Activated T-cell treated with anti-CD3 and anti-CD28 coated beads for 1 hour (primary cell): ENCODE data around the gene OR5L1.

Source experiments
- DNase-seq: peaks from one replicate; pipeline ENCODE4 v3.0.0-alpha.2; 2020; ENCODE audit warnings: low read depth

Gene OR5L1

GRCh38 chr11:55811067-55811466, at the start of gene OR5L1:
Gene OR5L1 (plus strand): TSS chr11:55811367. CDS start chr11:55811467, 100 bp downstream.
- DNase-seq = no peak

- no peak for DNase-seq
Observed at GRCh38 chr11:55773138-55773537, 38.0 kb upstream of the OR5L1 start, which contains the start of gene OR5D13. Gene OR5D13 (plus strand): TSS chr11:55773438. CDS start chr11:55773438, 0 bp downstream.

- DNase-seq = no peak
Observed at GRCh38 chr11:55791606-55792005, 19.6 kb upstream of the OR5L1 start.

- DNase-seq = no peak
Observed at GRCh38 chr11:55793321-55793720, 17.8 kb upstream of the OR5L1 start.

GRCh38 chr11:55795256-55795655, 15.9 kb upstream of the OR5L1 start, which contains the start of gene OR5D14:
Gene OR5D14 (plus strand): TSS chr11:55795556. CDS start chr11:55795556, 0 bp downstream.
- DNase-seq = no peak

- DNase-seq = no peak
Observed at GRCh38 chr11:55806248-55806647, 4.9 kb upstream of the OR5L1 start.

- no peak for DNase-seq
Observed at GRCh38 chr11:55819330-55819729, 8.2 kb downstream of the OR5L1 start, which contains the start of gene OR5D18. Gene OR5D18 (plus strand): TSS chr11:55819630. CDS start chr11:55819630, 0 bp downstream.

- DNase-seq = no peak
Observed at GRCh38 chr11:55826919-55827318, 15.8 kb downstream of the OR5L1 start, which contains the start of gene OR5L2. Gene OR5L2 (plus strand): TSS chr11:55827219. CDS start chr11:55827219, 0 bp downstream.

- DNase-seq = no peak
Observed at GRCh38 chr11:55838452-55838851, 27.3 kb downstream of the OR5L1 start, which contains the start of gene OR5D16. Gene OR5D16 (plus strand): TSS chr11:55838752. CDS start chr11:55838752, 0 bp downstream.

GRCh38 chr11:55847453-55847852, 36.3 kb downstream of the OR5L1 start:
- no peak for DNase-seq

- DNase-seq = no peak
Observed at GRCh38 chr11:55849037-55849436, 37.9 kb downstream of the OR5L1 start.

GRCh38 chr11:55852141-55852540, 41.0 kb downstream of the OR5L1 start:
- no peak for DNase-seq

GRCh38 chr11:55854704-55855103, 43.5 kb downstream of the OR5L1 start:
- DNase-seq = no peak
